Ascending aorta (tissue), 2 donors: ENCODE data around the gene DSTN. TPM values are rescaled to one million over a fixed set of nuclear protein-coding genes. Genes with fewer than 3 reads are reported as not detected.
A peak's percentile ranks its signal among the peaks of the same experiment; 100 is the strongest.

ENCODE experiments used
- DNase-seq, 2 donors: peaks; one replicate each; pipeline ENCODE4 v3.0.0-alpha.2; 2019; ENCODE audit warnings: low spot score in 2 of 2
- H3K27ac ChIP-seq, 2 donors: fragments of 200-600 bp; sonication (generic); one replicate each; pipeline ENCODE4 v1.5.1; 2016 to 2017; ENCODE audit warnings: mild to moderate bottlenecking in 1 of 2
- H3K27me3 ChIP-seq: fragments of 200-600 bp; sonication (generic); one replicate; pipeline ENCODE4 v1.5.1; 2017
- H3K36me3 ChIP-seq, 2 donors: fragments of 200-600 bp; sonication (generic); one replicate each; pipeline ENCODE4 v1.5.1; 2016
- H3K4me1 ChIP-seq, 2 donors: fragments of 200-600 bp; sonication (generic); one replicate each; pipeline ENCODE4 v1.5.1; 2016 to 2017; ENCODE audit warnings: mild to moderate bottlenecking in 1 of 2
- H3K4me3 ChIP-seq, 2 donors: fragments of 200-600 bp; sonication (generic); one replicate each; pipeline ENCODE4 v1.5.1; 2016 to 2017; ENCODE audit warnings: mild to moderate bottlenecking in 1 of 2
- H3K9me3 ChIP-seq, 2 donors: fragments of 200-600 bp; sonication (generic); one replicate each; pipeline ENCODE4 v1.5.1; 2016
- intact Hi-C: fragments of 100-400 bp; cut with DNase I; formaldehyde crosslinking; loops from one replicate; pipeline ENCODE4 v1.15.1; 2023
- total RNA-seq: library from RNA; depleted of rRNA; stranded (reverse); fragments of >200 nt; gene quantifications from one replicate; pipeline ENCODE4 v1.1.0, GENCODE V29; 2016
- TF ChIP-seq, protein P1 (sequence below), 3 experiments: fragments of 200-600 bp in 2 of 3; fragments of 450-650 bp in 1 of 3; sonication (generic) in 2 of 3; IDR thresholded peaks; one replicate each; pipeline ENCODE4 v1.5.1; 2016 to 2019; ENCODE audit warnings: antibody characterized with exemption in 3 of 3, mild to moderate bottlenecking in 1 of 3, moderate library complexity in 1 of 3

The DSTN gene
- total RNA-seq, 1 donor from 2014 or later: 452 TPM

DNA sequence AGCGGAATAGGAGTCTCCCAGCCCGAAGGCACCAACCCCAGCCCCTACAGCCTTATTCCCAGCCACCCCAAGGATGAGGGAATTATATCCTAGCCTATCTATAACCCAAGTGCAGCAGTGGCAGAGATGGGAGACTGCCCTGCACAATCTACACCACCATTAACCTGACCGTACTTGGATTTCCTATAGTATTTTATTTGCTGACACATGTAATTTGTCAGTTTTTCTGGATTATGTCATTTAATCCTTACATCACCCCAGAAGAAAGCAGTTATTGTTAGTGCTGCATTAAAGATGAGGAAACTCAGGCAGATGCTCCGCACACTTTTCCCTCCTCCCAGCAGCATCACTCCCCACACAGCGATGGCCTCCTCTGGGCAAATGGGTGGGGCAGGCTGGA, 44.7 kb upstream of the DSTN start:
- H3K9me3 ChIP-seq: no peaks in the 10 kb centered on the region
- TF ChIP-seq, protein P1, sequence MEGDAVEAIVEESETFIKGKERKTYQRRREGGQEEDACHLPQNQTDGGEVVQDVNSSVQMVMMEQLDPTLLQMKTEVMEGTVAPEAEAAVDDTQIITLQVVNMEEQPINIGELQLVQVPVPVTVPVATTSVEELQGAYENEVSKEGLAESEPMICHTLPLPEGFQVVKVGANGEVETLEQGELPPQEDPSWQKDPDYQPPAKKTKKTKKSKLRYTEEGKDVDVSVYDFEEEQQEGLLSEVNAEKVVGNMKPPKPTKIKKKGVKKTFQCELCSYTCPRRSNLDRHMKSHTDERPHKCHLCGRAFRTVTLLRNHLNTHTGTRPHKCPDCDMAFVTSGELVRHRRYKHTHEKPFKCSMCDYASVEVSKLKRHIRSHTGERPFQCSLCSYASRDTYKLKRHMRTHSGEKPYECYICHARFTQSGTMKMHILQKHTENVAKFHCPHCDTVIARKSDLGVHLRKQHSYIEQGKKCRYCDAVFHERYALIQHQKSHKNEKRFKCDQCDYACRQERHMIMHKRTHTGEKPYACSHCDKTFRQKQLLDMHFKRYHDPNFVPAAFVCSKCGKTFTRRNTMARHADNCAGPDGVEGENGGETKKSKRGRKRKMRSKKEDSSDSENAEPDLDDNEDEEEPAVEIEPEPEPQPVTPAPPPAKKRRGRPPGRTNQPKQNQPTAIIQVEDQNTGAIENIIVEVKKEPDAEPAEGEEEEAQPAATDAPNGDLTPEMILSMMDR (IDR thresholded peaks at IDR 0.05): no peak
- no peaks in the 10 kb centered on the region for H3K27me3 ChIP-seq
- H3K36me3 ChIP-seq: no peaks in the 10 kb centered on the region
- intact Hi-C loops: no loop called here
- H3K4me1 ChIP-seq: no peaks in the 10 kb centered on the region
- DNase-seq: no peak
- H3K27ac ChIP-seq: no peak overlapping the region
- no peak overlapping the region for H3K4me3 ChIP-seq

DNA sequence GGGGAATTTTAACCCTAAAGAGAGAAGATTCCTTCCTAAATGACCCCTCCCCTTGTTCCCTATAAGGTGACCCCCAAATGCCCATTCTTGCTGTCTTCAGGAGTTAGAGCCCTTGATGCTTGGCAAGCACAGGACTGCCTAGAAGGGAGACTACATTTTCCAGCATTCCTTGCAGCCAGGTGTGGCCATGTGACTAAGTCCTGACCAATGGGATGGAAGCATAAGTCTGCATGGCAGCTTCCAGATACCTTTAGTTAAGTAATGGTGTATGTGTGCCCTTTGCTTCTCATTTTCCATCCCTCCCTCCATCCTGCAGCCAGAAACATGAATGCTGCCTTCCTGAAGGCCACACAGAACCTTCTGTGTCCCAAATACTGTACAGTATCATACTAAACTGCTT, 44.2 kb upstream of the DSTN start:
- no peak overlapping the region for H3K27ac ChIP-seq
- no peak overlapping the region for H3K4me3 ChIP-seq
- no peak for DNase-seq
- H3K9me3 ChIP-seq: no peaks in the 10 kb centered on the region
- TF ChIP-seq, protein P1 (IDR thresholded peaks at IDR 0.05): no peak
- intact Hi-C loops: no loop called here
- H3K27me3 ChIP-seq: no peaks in the 10 kb centered on the region
- no peaks in the 10 kb centered on the region for H3K36me3 ChIP-seq
- H3K4me1 ChIP-seq: peaks cover 0 to 2% of the 10 kb centered on the region in 2 donors

DNA sequence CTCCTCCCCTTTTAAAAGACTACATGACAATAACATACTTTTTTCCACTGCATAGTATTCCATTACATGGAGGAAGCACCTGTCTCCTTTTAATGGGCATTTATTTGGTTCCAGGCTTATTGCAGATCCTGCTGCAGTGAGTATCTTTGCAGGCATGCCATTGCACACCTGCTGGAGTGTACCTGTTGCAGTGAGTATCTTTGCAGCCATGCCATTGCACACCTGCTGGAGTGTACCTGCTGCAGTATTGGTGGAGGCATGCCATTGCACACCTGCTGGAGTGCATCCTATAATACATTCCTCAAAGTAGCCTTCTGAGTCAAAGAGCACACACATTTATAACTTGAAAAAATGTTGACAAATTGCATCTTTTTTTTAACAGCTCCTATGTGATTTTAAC, 40.3 kb upstream of the DSTN start:
- intact Hi-C loops: no loop called here
- H3K27ac ChIP-seq: no peak overlapping the region
- H3K27me3 ChIP-seq: no peaks in the 10 kb centered on the region
- peaks cover 0 to 12% of the 10 kb centered on the region in 2 donors for H3K4me1 ChIP-seq
- H3K4me3 ChIP-seq: no peak overlapping the region
- DNase-seq: no peak
- TF ChIP-seq, protein P1 (IDR thresholded peaks at IDR 0.05): no peak
- H3K36me3 ChIP-seq: no peaks in the 10 kb centered on the region
- H3K9me3 ChIP-seq: no peaks in the 10 kb centered on the region

DNA sequence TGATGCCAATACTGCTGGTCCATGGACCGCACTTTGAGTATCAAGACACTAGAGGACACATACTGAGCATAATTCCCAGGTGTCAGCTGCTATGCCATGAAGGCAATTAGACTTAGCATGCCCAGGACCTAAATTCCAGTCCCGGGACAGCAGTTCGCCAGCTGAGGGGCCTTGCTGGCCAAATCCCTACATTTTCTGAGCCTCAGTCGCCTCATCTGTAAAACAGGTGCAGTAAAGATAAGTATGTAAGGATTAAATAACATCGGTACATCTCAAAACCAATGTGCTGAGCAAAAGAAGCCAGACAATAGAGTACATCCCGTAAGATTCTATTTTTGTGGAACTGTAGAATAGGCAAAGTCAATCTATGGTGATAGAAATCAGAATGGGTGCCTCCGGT, 39.7 kb upstream of the DSTN start:
- H3K27ac ChIP-seq: no peak overlapping the region

DNA sequence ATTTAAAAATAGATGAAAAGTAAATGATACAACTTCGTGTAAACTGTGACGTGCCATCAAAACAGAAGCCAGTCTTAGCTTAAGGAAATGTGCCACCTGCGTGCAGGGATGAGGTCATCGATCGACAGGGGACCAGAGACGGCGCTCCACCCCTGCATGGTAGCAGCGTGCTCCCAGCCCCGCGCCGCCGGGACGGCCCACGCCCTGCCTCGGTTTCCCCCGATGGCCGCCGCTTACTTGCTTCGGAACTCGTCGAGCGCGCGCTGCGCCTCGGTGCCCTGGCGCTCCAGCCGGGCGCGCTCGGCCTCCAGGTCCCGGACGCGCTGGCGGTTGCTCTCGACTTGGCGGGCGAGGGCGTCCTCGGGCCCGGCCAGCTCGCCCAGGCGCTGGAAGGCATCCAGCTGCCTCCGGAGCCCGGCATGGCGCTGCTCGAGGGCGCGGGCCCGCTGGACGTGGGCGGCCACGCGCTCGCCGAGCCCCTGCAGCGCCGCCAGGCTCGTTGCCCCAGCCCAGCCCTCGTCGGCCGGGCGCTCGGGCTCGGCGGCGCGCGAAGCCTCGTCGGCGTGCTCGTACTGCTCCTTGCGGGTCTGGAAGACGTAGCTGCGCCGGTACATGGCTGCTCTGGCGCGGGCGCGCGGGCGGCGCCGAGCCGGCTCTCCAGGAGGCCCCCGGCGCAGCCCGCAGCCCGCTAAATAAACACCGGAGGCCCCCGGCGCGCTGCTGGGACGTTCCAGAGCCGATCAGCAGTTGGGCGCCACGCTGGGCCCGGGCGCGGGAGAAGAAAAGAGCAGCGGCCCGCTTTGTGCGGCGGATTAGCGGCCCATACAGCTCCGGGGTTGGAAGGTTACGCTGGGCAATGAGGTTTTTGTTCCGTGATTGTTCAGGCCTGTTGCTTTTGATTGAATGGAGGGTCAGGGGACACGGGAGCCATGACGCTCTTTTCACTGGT, 38.9 kb upstream of the DSTN start, which contains the start of gene BFSP1:
Gene BFSP1, minus strand, starts transcription at position 664 of the 949 bp plus-strand sequence. Its CDS starts 50 bp downstream, at position 614.
- intact Hi-C loops: no loop called here

More for the DNA sequence above, 39.7 kb upstream of the DSTN start:
- Histone ChIP-seq H3K4me1 (peaks cover 0 to 12% of the 10 kb centered on the region in 2 donors), H3K27me3 (no peaks in the 10 kb centered on the region), H3K36me3 (no peaks in the 10 kb centered on the region), H3K4me3 (no peak overlapping the region), H3K9me3 (no peaks in the 10 kb centered on the region)
- TF ChIP-seq, protein P1 (IDR thresholded peaks at IDR 0.05): no peak
- no peak for DNase-seq
- intact Hi-C loops: no loop called here

More for the DNA sequence above, 38.9 kb upstream of the DSTN start, which contains the start of gene BFSP1:
- peak within 1 kb of the TSS; percentile 72 to 75 for H3K4me3 ChIP-seq
- peak in 1 of 2 donors; percentile 73 for DNase-seq
- H3K27me3 ChIP-seq: no peaks in the 10 kb centered on the region
- TF ChIP-seq, protein P1 (IDR thresholded peaks at IDR 0.05): no peak
- H3K4me1 ChIP-seq: peaks cover 0 to 12% of the 10 kb centered on the region in 2 donors
- peak within 1 kb of the TSS; percentile 65 to 74 for H3K27ac ChIP-seq
- H3K9me3 ChIP-seq: no peaks in the 10 kb centered on the region
- no peaks in the 10 kb centered on the region for H3K36me3 ChIP-seq
